Testis (tissue), 3 donors: ENCODE results near the gene DCUN1D1. TPM values are rescaled to one million over a fixed set of nuclear protein-coding genes. Genes with fewer than 3 reads are reported as not detected.
A peak's percentile ranks its signal among the peaks of the same experiment; 100 is the strongest.

Experiments
- DNase-seq: peaks from one replicate; pipeline ENCODE4 v3.0.0-alpha.2; 2019
- H3K27ac ChIP-seq, 2 donors: fragments of 200-600 bp; sonication (generic); one replicate each; pipeline ENCODE4 v1.5.1; 2019
- H3K27me3 ChIP-seq: fragments of 200-600 bp; sonication (generic); one replicate; pipeline ENCODE4 v1.5.1; 2019
- H3K36me3 ChIP-seq: fragments of 200-600 bp; sonication (generic); one replicate; pipeline ENCODE4 v1.5.1; 2017; ENCODE audit warnings: low read depth; ENCODE audit errors: missing control alignments
- H3K4me1 ChIP-seq: fragments of 200-600 bp; sonication (generic); one replicate; pipeline ENCODE4 v1.5.1; 2019
- H3K4me3 ChIP-seq, 2 donors: fragments of 200-600 bp; sonication (generic); one replicate each; pipeline ENCODE4 v1.5.1; 2017 to 2019
- H3K9me3 ChIP-seq: fragments of 200-600 bp; sonication (generic); one replicate; pipeline ENCODE4 v1.5.1; 2017
- POLR2A ChIP-seq: fragments of 450-650 bp; IDR thresholded peaks from one replicate; pipeline ENCODE4 v1.6.1; 2017; ENCODE audit warnings: antibody characterized with exemption, mild to moderate bottlenecking, moderate library complexity
- WGBS, 2 donors: methylation state at CpG; one replicate each; pipeline ENCODE4 v1.1.5; 2018; 5-methylcytosine and 5-hydroxymethylcytosine counted together
- intact Hi-C: fragments of 100-400 bp; cut with DNase I; formaldehyde crosslinking; loops from one replicate; pipeline ENCODE4 v1.15.1; 2023; ENCODE audit warnings: low total_unique reads
- polyA plus RNA-seq: library from polyadenylated mRNA; stranded (reverse); fragments of 350-450 nt; fragmentation: Illumina TruSeq; extraction: RNeasy Lipid Tissue Mini Kit (QIAGEN cat#74804); gene quantifications from one replicate; pipeline ENCODE4 v1.2.3, GENCODE V29; 2014; ENCODE audit warnings: low read depth, low replicate concordance; ENCODE audit not compliant: insufficient read depth
- total RNA-seq, 2 donors: library from RNA; depleted of rRNA; stranded (reverse); fragments of >200 nt; gene quantifications; one replicate each; pipeline ENCODE4 v1.2.3, GENCODE V29; 2016
- TF ChIP-seq, protein P1 (sequence below), 3 experiments: fragments of 450-650 bp in 2 of 3; fragments of 200-600 bp in 1 of 3; sonication (generic) in 1 of 3; IDR thresholded peaks; one replicate each; pipeline ENCODE4 v1.5.1; 2016 to 2019; ENCODE audit warnings: antibody characterized with exemption in 3 of 3, mild to moderate bottlenecking in 2 of 3, moderate library complexity in 1 of 3

DCUN1D1 gene
- total and polyA plus RNA-seq, 3 donors from 2014 or later: 72.8 to 346 (median 270) TPM

DNA sequence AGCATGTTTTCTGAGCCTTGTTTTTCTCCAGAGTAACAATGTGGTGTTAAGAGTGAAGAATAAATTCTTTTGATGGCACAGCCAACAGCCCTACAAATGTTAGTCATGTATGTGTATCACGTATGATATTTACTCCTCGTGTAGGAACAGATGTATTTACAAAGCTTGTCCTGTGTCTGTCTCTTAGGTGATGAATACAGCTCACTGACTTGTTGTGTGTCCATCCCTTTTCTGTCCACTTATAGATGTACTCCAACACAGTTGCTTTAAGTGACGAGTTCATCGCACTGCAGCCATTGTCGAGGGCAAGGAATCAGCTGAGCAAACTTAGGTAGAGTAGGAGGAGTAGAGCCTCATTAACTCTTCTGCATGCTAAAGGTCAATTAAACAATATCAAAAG lies 78.1 kb downstream of the DCUN1D1 start:
- H3K9me3 ChIP-seq: no peaks in the 10 kb centered on the region
- no peaks in the 10 kb centered on the region for H3K27me3 ChIP-seq
- no peak for DNase-seq
- no peak for TF ChIP-seq POLR2A
- TF ChIP-seq, protein P1, sequence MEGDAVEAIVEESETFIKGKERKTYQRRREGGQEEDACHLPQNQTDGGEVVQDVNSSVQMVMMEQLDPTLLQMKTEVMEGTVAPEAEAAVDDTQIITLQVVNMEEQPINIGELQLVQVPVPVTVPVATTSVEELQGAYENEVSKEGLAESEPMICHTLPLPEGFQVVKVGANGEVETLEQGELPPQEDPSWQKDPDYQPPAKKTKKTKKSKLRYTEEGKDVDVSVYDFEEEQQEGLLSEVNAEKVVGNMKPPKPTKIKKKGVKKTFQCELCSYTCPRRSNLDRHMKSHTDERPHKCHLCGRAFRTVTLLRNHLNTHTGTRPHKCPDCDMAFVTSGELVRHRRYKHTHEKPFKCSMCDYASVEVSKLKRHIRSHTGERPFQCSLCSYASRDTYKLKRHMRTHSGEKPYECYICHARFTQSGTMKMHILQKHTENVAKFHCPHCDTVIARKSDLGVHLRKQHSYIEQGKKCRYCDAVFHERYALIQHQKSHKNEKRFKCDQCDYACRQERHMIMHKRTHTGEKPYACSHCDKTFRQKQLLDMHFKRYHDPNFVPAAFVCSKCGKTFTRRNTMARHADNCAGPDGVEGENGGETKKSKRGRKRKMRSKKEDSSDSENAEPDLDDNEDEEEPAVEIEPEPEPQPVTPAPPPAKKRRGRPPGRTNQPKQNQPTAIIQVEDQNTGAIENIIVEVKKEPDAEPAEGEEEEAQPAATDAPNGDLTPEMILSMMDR (IDR thresholded peaks at IDR 0.05): no peak
- no peaks in the 10 kb centered on the region for H3K36me3 ChIP-seq
- H3K27ac ChIP-seq: no peak overlapping the region
- intact Hi-C loops: no loop called here
- WGBS, 2 donors: 84 to 87% methylated on average over 5 of the region's 5 CpGs
- H3K4me1 ChIP-seq: no peaks in the 10 kb centered on the region
- no peak overlapping the region for H3K4me3 ChIP-seq

DNA sequence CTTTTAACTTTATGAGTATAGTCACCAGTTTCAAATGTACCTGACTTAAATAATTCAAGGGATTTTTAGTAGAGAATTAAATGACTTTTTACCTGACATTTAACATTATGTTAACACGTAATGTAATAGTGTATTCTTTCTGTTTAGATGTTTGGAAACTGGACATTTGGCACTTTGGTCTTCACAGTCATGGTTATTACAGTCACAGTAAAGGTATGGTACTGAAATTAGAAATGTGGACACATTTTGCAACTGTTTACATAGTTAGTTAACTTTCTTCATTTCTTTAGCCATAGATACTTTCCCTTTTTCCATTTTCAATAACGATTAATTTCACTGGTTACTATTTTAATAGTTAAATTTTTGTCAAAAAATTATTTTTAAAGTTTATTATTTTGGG lies 83.8 kb downstream of the DCUN1D1 start:
- no peaks in the 10 kb centered on the region for H3K36me3 ChIP-seq
- intact Hi-C loops: no loop called here
- DNase-seq: no peak
- no peak for TF ChIP-seq POLR2A
- TF ChIP-seq, protein P1 (IDR thresholded peaks at IDR 0.05): no peak
- 82% methylated on average over 2 of the region's 2 CpGs for WGBS, 2 donors
- no peaks in the 10 kb centered on the region for H3K9me3 ChIP-seq
- H3K27ac ChIP-seq: no peak overlapping the region
- H3K4me3 ChIP-seq: no peak overlapping the region
- H3K27me3 ChIP-seq: no peaks in the 10 kb centered on the region
- no peaks in the 10 kb centered on the region for H3K4me1 ChIP-seq

DNA sequence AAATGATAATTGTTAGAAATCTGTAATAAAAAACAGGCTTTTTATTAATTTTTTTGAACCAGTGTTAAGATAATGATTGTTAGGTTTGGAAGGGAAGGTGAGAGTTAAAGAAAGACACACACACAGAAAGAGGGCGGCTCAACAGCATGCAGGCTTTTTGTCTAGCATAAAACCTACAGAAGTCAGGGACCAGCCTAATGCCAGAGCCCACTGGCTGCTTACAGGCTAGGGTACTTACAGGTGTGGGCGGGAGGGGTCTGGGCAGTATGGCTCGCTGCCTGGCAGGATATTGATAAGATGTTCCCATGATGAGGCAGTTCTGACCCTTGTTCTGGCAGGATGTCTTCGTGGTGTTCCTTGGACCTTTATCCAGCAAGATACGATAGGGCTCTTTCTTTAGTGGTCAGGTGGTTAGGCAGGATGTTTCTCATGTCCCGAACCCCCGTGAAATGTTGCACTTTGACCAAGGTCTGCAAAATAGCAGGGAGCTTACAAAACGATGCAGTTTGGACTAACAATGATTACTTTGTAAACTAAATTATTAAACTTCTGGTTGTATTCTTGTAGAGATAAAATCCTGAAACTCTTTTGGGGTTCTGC lies 84.7 kb downstream of the DCUN1D1 start:
- H3K36me3 ChIP-seq: no peaks in the 10 kb centered on the region
- no peak for TF ChIP-seq POLR2A
- TF ChIP-seq, protein P1 (IDR thresholded peaks at IDR 0.05): no peak
- 41 to 51% methylated on average over 8 of the region's 8 CpGs for WGBS, 2 donors

DNA sequence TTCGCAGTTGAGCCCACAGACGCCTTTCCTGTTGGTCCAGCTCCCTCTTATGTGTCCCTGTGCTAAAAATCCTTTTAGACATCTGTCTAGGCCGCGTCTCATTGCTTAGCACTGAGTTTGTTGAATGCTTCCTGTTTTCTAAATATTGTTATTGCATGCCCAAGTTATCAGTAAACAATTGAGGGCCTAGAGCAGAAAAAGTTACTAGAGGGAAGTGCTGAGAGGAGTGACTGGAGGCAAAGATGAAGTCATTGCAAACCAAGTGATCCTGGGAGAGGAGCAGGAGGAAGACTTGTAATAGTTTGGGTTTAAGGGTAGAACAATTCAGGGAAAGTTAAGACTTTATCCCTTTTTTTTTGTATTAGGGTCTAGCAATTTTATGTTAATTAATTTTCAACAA lies 88.1 kb downstream of the DCUN1D1 start:
- Histone ChIP-seq H3K9me3 (no peaks in the 10 kb centered on the region), H3K27ac (no peak overlapping the region), H3K36me3 (no peaks in the 10 kb centered on the region), H3K27me3 (no peaks in the 10 kb centered on the region), H3K4me1 (no peaks in the 10 kb centered on the region), H3K4me3 (no peak overlapping the region)
- DNase-seq: no peak
- TF ChIP-seq, protein P1 (IDR thresholded peaks at IDR 0.05): no peak
- TF ChIP-seq POLR2A: no peak
- intact Hi-C loops: no loop called here
- 92 to 96% methylated on average over 4 of the region's 4 CpGs for WGBS, 2 donors

More for the DNA sequence above, 84.7 kb downstream of the DCUN1D1 start:
- DNase-seq: peak; percentile 44
- H3K9me3 ChIP-seq: no peaks in the 10 kb centered on the region
- intact Hi-C loops: no loop called here
- H3K4me3 ChIP-seq: no peak overlapping the region
- no peaks in the 10 kb centered on the region for H3K4me1 ChIP-seq
- H3K27ac ChIP-seq: no peak overlapping the region
- no peaks in the 10 kb centered on the region for H3K27me3 ChIP-seq

DNA sequence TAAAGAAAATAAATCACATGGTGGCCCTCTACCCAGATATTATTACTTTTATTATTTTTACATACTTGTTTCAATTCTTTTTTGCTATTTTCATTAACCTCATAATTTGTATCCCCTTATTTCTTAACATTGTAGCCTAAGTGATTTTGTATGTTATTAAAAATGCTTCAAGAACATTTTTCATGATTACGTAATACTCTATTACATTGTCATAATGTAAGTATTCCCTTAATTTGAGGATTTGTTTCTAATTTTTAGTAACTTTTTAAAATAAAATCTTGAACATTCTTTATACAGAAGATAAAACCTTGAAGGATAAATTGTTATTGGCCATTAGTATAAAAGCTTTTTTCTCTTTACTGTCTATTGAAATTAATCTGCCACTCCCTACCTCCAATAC lies 89.0 kb downstream of the DCUN1D1 start:
- Histone ChIP-seq H3K4me1 (no peaks in the 10 kb centered on the region), H3K36me3 (no peaks in the 10 kb centered on the region), H3K4me3 (no peak overlapping the region), H3K27ac (no peak overlapping the region), H3K9me3 (no peaks in the 10 kb centered on the region), H3K27me3 (no peaks in the 10 kb centered on the region)
- DNase-seq: no peak
- WGBS, 2 donors: 67 to 78% methylated on average over 1 of the region's 1 CpG
- TF ChIP-seq, protein P1 (IDR thresholded peaks at IDR 0.05): no peak
- TF ChIP-seq POLR2A: no peak
- intact Hi-C loops: no loop called here
